GM12864 (cell line): ENCODE data around the gene GPR15LG.

Source experiments
- DNase-seq: peaks from one replicate; pipeline ENCODE4 v3.0.0-alpha.2; 2011; ENCODE audit warnings: low read depth
- H3K4me3 ChIP-seq: 2 replicates; pipeline ENCODE4 v1.5.1; 2011; ENCODE audit warnings: mild to moderate bottlenecking, low read depth, low read length, control low read depth
- TF ChIP-seq, protein P1 (sequence below): IDR thresholded peaks from 2 replicates; pipeline ENCODE4 v1.5.1; 2011; ENCODE audit warnings: low read depth, mild to moderate bottlenecking, moderate library complexity, low read length, control low read depth, inconsistent platforms; ENCODE audit errors: missing control alignments

GPR15LG gene

DNA sequence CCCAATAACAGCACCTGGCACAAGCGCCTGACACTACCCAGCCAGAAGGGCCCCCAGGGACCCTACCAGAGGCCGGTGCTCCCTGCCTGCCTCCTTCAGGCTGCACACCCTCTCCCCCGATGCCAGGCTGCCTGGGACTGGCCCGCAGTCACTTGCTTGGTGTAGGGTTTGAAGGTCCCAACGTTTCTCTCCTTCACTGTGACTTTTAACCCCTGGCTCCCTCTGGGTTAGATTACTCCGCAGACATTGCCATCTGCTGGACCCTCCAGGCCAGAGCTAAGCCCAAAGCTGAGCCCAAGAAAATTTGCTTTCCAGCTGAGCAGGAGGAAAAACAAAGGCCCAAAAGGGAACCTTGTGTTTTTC is 27.6 kb downstream of the GPR15LG start:
- no peak for DNase-seq
- H3K4me3 ChIP-seq, result no peak overlapping the region
- TF ChIP-seq, protein P1, sequence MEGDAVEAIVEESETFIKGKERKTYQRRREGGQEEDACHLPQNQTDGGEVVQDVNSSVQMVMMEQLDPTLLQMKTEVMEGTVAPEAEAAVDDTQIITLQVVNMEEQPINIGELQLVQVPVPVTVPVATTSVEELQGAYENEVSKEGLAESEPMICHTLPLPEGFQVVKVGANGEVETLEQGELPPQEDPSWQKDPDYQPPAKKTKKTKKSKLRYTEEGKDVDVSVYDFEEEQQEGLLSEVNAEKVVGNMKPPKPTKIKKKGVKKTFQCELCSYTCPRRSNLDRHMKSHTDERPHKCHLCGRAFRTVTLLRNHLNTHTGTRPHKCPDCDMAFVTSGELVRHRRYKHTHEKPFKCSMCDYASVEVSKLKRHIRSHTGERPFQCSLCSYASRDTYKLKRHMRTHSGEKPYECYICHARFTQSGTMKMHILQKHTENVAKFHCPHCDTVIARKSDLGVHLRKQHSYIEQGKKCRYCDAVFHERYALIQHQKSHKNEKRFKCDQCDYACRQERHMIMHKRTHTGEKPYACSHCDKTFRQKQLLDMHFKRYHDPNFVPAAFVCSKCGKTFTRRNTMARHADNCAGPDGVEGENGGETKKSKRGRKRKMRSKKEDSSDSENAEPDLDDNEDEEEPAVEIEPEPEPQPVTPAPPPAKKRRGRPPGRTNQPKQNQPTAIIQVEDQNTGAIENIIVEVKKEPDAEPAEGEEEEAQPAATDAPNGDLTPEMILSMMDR, result no peak

DNA sequence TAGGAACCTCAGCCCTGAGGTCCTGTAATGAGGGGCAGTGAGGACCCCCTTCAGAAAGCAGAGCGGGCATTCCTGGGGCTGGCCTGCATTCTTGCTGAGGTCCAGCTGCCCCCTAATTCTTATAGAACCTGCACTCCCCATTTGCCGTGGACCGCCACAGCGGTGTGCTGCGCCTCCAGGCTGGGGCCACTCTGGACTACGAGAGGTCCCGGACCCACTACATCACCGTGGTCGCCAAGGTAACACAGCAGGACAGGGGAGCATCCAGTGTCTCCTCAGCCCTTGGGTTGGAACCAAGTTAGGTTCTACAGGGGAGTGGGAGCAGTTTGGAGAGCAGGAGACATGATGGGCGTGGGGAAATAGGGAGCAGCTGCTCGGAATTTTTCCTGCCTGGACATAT is 28.1 kb downstream of the GPR15LG start:
- DNase-seq, result no peak
- no peak overlapping the region for H3K4me3 ChIP-seq
- TF ChIP-seq, protein P1, result no peak

DNA sequence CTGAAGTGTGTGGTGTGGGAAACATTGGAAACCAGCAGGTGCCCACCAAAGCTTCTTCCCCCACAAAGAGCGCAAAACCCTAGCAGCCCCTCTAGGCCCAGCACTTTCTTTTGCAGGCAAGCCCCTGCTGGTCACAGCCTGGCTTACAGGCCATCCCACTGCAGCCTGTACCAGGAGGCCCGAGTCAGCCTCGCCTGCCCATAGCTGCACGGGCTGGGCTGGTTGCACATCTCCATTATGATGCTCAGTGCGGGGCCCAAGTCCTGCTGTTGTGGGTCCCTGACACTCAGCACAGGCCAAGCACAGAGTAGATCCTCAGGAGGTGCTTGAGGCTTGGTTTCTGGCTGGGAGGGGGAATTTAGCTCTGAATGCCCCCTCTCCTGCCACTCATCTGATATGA is 28.7 kb downstream of the GPR15LG start:
- TF ChIP-seq, protein P1, result no peak

DNA sequence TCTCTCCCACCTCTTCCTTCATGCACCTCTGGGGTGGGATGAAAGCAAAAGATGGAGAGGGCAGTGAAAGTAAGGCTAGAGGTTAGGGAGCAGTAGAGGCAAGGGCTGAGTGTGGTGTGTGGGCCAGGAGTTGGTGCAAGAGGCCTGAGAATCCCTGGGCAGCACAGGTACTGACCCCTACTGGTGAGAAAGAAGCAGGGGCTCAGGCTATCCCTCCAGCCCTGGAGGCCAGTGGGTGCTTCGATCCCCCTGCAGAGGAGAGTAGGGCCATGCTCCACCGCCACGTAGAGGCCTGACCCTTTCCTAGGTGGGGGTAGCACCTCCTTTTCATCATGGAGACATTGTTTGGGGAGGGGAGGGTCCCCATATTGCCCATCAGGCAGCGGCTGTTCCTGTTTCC is 30.5 kb downstream of the GPR15LG start:
- TF ChIP-seq, protein P1, result peak; percentile 83
- no peak overlapping the region for H3K4me3 ChIP-seq
- DNase-seq, result no peak

More for the DNA sequence above, 28.7 kb downstream of the GPR15LG start:
- DNase-seq, result no peak
- no peak overlapping the region for H3K4me3 ChIP-seq

DNA sequence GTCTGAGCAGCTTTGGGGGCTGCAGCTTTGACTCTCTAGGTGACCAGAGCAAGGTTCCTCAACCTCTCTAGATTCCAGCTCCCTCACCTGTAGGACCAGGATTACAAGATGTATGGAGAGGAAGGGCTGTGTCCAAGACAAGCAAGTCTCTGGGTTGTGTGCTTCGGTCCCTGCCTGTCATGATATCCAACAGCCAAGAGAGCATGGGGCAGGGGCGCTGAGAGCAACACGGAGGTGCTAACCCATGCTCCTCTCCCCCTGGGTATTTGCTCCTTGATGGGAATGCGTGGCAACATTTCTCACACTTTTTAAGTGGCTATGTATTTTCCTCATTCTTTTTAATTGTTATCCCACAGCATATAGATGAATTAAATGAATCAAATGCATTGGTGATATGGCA is 31.0 kb downstream of the GPR15LG start:
- TF ChIP-seq, protein P1, result no peak
- H3K4me3 ChIP-seq, result no peak overlapping the region
- DNase-seq, result no peak

DNA sequence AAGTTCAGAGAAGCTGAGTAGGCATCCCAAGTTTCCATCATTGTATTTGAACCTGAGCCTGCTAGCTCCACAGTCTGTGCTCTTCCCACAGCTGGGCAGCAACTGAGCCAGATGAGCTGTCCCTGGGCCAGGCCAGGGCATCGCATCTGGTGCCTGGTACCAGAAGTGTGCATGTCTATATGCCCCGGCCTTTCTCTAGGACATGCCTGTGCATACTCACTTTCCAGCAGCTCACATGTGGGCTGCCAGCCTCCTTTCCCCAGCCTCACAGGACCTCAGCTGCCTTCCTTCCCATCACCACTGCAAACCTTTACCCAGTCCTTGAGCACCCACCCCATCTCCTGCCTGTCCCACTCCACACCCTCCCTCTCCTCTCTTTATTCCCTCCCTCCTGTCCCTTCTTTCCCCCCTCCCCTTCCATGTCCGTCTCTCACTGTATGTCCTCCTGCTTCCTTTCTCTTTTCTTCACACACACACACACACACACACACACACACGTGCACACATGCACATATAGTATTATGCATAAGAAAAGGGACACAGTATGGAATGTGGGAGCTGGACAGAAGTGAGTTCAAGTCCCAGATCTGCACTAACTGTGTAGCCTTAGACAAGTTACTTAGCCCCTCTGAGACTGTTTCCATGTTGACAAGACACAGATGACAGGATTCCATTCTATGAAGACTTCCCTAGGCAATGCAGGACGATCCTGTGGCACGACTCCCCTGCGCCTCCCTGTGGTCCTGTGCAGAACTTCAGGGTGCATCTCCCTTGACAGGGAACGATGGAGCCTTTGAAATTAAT is 31.6 kb downstream of the GPR15LG start:
- TF ChIP-seq, protein P1, result peak; percentile 98
- DNase-seq, result peak; percentile 24

DNA sequence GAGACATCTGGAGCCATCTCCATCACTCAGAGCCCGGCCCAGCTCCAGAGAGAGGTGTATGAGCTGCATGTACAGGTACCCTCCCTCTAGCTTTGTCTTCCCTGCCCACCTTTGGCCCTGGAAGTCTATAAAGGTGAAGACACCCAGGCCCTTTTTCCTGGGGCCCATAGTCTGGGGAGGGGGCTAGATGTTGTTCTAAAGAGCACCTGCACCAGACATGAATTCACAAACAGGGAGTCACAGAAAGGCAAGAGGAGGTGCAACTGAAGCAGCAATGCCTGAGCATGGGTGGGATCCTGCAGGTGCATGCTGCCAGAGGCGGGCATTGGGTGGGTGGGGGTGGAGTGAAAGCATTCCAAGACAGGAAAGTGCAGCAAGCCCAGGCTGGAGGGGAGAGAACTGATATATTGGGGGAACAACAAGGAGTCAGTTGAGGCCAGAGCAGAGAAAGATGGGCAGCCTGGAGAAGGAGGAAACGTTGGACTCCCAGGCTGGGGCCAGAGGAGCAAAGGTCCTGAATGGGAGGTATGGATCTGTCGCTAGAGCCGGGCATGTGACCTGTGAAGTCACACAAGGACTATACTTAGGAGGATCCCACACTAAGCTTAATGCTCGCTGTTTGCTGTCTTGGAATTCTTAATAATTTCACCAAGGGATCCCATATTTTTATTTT is 32.4 kb downstream of the GPR15LG start:
- DNase-seq, result no peak
- no peak overlapping the region for H3K4me3 ChIP-seq
- TF ChIP-seq, protein P1, result no peak

More for the DNA sequence above, 31.6 kb downstream of the GPR15LG start:
- H3K4me3 ChIP-seq, result no peak overlapping the region
